ENCODE data around the gene ZBTB4.

ZBTB4 gene

DNA sequence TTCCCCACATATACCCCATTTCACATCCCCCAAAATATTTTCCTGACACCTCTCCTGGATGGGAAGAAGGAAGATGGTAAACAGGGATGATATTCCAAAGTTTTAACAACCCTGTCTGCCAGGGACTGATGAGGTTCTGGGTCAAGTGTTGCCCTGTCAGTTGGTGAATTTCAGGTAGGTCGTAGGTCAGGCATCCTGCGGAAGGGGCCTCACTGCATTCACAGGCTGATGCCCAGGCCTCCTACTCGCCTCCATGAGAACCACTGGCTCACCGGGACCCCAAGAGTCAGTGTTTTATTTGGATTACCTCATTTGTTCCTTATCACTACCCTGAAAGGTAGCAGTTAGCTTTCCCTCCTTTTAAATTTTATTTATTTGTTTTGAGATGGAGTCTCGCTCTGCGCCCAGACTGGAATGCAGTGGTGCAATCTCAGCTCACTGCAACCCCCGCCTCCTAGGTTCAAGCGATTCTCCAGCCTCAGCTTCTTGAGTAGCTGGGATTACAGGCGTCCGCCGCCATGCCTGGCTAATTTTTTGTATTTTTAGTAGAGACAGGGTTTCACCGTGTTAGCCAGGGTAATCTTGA, 10.5 kb downstream of the ZBTB4 start:
- DNase-seq (ENCODE audit: low spot score): no peak

- no peak for DNase-seq (ENCODE audit: low spot score)
Measured at GRCh38 chr17:7468290-7468689, 11.1 kb downstream of the ZBTB4 start.

DNA sequence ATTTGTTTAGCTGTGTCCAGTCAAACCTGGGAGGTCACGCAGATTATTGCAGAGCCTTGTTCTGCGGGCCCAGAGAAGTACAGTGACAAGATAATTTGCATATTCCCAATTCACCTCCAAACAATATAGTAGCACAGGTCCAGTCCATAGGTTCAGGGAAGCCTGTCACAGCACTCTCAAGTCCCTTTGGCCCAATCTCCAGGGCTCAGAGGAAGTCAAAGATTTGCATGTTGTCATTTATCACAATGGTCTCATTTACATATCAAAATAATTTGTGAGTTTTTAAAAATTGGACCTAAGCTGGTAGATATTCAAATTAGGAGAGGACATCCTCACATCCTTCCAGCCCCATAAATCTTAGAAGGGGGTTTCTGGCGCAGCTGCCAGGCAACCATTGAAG, 11.9 kb downstream of the ZBTB4 start:
- no peak for DNase-seq (ENCODE audit: low spot score)

- no peak for DNase-seq (ENCODE audit: low spot score)
Measured at GRCh38 chr17:7466639-7467341, 12.6 kb downstream of the ZBTB4 start.

GRCh38 chr17:7466318-7466638, 13.2 kb downstream of the ZBTB4 start:
- no peak for DNase-seq (ENCODE audit: low spot score)

GRCh38 chr17:7465597-7466275, 13.7 kb downstream of the ZBTB4 start:
- DNase-seq (ENCODE audit: low spot score): no peak

- DNase-seq (ENCODE audit: low spot score): no peak
Measured at GRCh38 chr17:7464081-7464480, 15.3 kb downstream of the ZBTB4 start.

- DNase-seq (ENCODE audit: low spot score): no peak
Measured at GRCh38 chr17:7463372-7463846, 16.0 kb downstream of the ZBTB4 start.

GRCh38 chr17:7462474-7463371, 16.7 kb downstream of the ZBTB4 start:
- DNase-seq (ENCODE audit: low spot score): no peak

- no peak for DNase-seq (ENCODE audit: low spot score)
Measured at GRCh38 chr17:7460850-7461660, 18.4 kb downstream of the ZBTB4 start.

GRCh38 chr17:7459961-7460545, 19.4 kb downstream of the ZBTB4 start:
- DNase-seq (ENCODE audit: low spot score): no peak

DNA sequence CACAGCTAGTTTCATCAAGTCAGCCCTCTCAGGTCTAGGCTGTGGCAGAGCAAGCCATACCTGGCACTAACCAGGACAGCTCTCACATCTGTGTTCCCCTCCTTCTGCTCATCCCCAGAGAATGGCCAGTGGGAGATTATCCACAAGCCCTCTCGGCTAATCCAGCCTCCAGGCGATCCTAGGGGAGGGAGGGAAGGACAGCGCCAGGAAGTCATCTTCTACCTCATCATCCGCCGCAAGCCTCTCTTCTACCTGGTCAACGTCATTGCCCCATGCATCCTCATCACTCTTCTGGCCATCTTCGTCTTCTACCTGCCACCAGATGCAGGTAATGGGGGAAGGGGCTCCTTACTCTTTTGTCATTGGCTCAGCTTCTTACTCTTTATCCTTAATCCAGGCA, 31.0 kb downstream of the ZBTB4 start:
- no peak for DNase-seq (ENCODE audit: low spot score)

DNA sequence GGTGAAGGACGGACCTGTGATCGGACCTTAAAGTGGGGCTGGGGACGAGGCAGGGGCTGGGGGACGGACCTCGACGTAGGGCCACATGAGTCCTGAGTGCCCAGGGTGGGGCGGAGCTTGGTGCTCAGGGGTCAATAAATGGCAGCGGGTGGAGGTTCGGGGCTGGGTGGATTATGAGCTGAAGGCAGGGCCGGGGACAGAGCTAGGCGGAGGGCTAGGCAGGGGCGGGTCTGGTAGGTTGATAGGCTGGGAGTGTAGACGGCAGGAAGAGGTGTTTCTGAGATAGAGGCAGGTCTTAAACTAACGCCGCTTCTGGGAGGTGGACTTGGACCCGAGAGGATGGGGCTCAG, 33.8 kb downstream of the ZBTB4 start:
- no peak for DNase-seq (ENCODE audit: low spot score)

- DNase-seq (ENCODE audit: low spot score): peak; percentile 80
Measured at GRCh38 chr17:7444682-7445618, 34.5 kb downstream of the ZBTB4 start, which contains the start of gene CHRNB1. Gene CHRNB1 (plus strand): TSS chr17:7445061. CDS start chr17:7445128, 67 bp downstream.

GRCh38 chr17:7443499-7444485, 35.6 kb downstream of the ZBTB4 start:
- DNase-seq (ENCODE audit: low spot score): no peak

DNA sequence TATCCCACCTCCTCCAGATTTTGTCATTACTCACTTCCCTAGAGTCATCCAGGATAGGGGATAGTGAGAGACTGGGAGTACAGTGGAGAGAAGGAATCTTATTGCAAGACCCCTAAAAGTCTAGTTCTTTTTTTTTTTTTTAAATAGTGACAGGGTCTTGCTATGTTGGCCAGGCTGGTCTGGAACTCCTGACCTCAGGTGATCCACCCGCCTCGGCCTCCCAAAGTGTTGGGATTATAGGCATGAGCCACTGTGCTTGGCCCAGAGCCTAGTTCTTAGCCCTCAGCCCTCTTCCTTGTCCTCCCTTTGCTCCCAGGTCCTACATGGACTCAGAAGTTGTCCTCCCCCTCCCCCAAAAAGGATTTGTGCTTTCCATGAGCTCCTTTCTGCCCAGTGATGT, 37.3 kb downstream of the ZBTB4 start:
- no peak for DNase-seq (ENCODE audit: low spot score)

DNA sequence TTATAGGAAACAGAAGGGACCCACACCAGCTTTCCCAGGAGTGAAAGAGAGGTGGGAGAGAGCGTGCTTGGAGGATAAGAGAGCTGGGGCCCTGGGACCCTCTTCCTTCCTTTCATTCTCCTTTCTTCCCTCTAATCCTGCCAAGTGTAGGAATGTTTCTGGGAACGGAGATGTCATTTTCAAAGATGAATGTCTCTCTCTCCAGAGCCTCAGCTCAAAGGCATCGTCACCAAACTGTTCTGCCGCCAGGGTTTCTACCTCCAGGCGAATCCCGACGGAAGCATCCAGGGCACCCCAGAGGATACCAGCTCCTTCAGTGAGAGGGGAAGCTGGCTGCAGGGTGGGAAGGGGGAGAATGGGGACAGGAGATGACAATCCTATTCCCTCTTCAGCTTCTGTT, 38.2 kb downstream of the ZBTB4 start:
- DNase-seq (ENCODE audit: low spot score): no peak

DNA sequence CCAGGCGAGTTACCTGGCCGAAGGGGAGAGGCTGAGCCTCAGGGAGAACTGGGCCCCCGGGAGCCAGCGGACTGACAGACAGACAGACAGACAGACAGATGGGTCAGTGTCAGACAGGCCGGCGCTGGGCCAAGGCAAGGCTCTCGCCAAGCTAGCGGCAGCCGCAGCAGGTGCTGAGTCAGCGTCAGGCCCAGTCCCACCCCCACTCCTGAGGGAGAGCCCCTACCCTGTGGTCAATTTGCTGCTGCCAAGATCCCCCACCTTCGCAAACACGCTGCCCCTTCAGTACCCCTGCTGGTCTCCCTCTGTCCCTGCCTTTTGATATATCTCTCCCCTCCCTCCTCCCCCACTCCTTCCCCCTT, 38.6 kb downstream of the ZBTB4 start:
- no peak for DNase-seq (ENCODE audit: low spot score)
